Measurements from ENCODE around the gene PRKD2. TPM values are rescaled to one million over a fixed set of nuclear protein-coding genes. Genes with fewer than 3 reads are reported as not detected.
A peak's percentile ranks its signal among the peaks of the same experiment; 100 is the strongest.
"Not testable (repeated sequence)": the region's sequence is repeated elsewhere in the genome, so short reads cannot be mapped to it uniquely, and the experiment has no call there.

The PRKD2 gene
- total RNA-seq, 4 donors from 2014 or later = 40.1 to 201 (median 53.5) TPM

GRCh38 chr19:46715620-46715974, 1.3 kb downstream of the PRKD2 start:
- Histone ChIP-seq H3K4me1 (peaks cover 20 to 41% (median 32%) of the 10 kb centered on the region in 4 donors), H3K27ac (peak overlapping the region; percentile 95 to 96 (median 95)), H3K4me3 (peak overlapping the region; percentile 81 to 94 (median 92)), H3K9me3 (no peaks in the 10 kb centered on the region), H3K36me3 (peaks cover 0 to 5% (median 0%) of the 10 kb centered on the region in 4 donors), H3K27me3 (no peaks in the 10 kb centered on the region)
- DNase-seq = no peak
- in situ Hi-C loops (cut with MboI; ENCODE audit: low pct_ligation_motif_present in 1 of 4, low pct_unique_long_range_greater_than_20kb in 1 of 4, low sequenced_read_pairs in 3 of 4) (no loop called here), intact Hi-C loops (cut with DNase I; ENCODE audit: low total_unique reads) (no loop called here)
- TF ChIP-seq CTCF (IDR thresholded peaks at IDR 0.05) (no peak), POLR2AphosphoS5 (IDR thresholded peaks at IDR 0.05) (no peak), EP300 (IDR thresholded peaks at IDR 0.05; ENCODE audit: low read depth) (no peak), POLR2A (IDR thresholded peaks at IDR 0.05) (no peak)
- WGBS, 2 donors (ENCODE audit: low coverage in 1 of 2) = 13% methylated on average over 8 of the region's 8 CpGs; no CpG with 5 or more reads in 1 of the 2 donors

GRCh38 chr19:46714444-46715106, 2.3 kb downstream of the PRKD2 start:
- TF ChIP-seq CTCF (IDR thresholded peaks at IDR 0.05) (no peak), EP300 (IDR thresholded peaks at IDR 0.05; ENCODE audit: low read depth) (no peak)
- peaks cover 20 to 41% (median 32%) of the 10 kb centered on the region in 4 donors for H3K4me1 ChIP-seq
- in situ Hi-C loops (cut with MboI; ENCODE audit: low pct_ligation_motif_present in 1 of 4, low pct_unique_long_range_greater_than_20kb in 1 of 4, low sequenced_read_pairs in 3 of 4) (no loop called here), intact Hi-C loops (cut with DNase I; ENCODE audit: low total_unique reads) (no loop called here)
- H3K27me3 ChIP-seq = no peaks in the 10 kb centered on the region
- H3K9me3 ChIP-seq = no peaks in the 10 kb centered on the region
- no peak for DNase-seq
- H3K27ac ChIP-seq = peak overlapping the region; percentile 95 to 96 (median 95)
- peak overlapping the region; percentile 48 to 94 (median 87) for H3K4me3 ChIP-seq
- H3K36me3 ChIP-seq = peaks cover 0 to 8% (median 0%) of the 10 kb centered on the region in 4 donors
- WGBS, 2 donors (ENCODE audit: low coverage in 1 of 2) = 6 to 20% methylated on average over 1 to 9 of the region's 12 CpGs

- Histone ChIP-seq H3K36me3 (peaks cover 0 to 14% (median 0%) of the 10 kb centered on the region in 4 donors), H3K9me3 (no peaks in the 10 kb centered on the region), H3K27me3 (no peaks in the 10 kb centered on the region), H3K27ac (peak overlapping the region; percentile 95 to 96 (median 95)), H3K4me3 (peak overlapping the region; percentile 48 to 94 (median 87)), H3K4me1 (peaks cover 20 to 41% (median 31%) of the 10 kb centered on the region in 4 donors)
- intact Hi-C loops (cut with DNase I; ENCODE audit: low total_unique reads) (no loop called here), in situ Hi-C loops (cut with MboI; ENCODE audit: low pct_ligation_motif_present in 1 of 4, low pct_unique_long_range_greater_than_20kb in 1 of 4, low sequenced_read_pairs in 3 of 4) (no loop called here)
- DNase-seq = peak; percentile 95
- no peak for TF ChIP-seq CTCF (IDR thresholded peaks at IDR 0.05)
- no peak for TF ChIP-seq EP300 (IDR thresholded peaks at IDR 0.05; ENCODE audit: low read depth)
- peak; percentile 61 for TF ChIP-seq POLR2A (IDR thresholded peaks at IDR 0.05)
- peak; percentile 40 to 60 (median 46) for TF ChIP-seq POLR2AphosphoS5 (IDR thresholded peaks at IDR 0.05)
- 1% methylated on average over 31 of the region's 39 CpGs; no CpG with 5 or more reads in 1 of the 2 donors for WGBS, 2 donors (ENCODE audit: low coverage in 1 of 2)
Observed at GRCh38 chr19:46713781-46714443, 3.0 kb downstream of the PRKD2 start.

- Histone ChIP-seq H3K4me1 (peaks cover 15 to 34% (median 25%) of the 10 kb centered on the region in 4 donors), H3K36me3 (peaks cover 0 to 19% (median 0%) of the 10 kb centered on the region in 4 donors), H3K27ac (peak overlapping the region in 2 of 4 donors; percentile 95)
- DNase-seq; H3K9me3 ChIP-seq; H3K4me3 ChIP-seq; in situ Hi-C loops (cut with MboI; ENCODE audit: low pct_ligation_motif_present in 1 of 4, low pct_unique_long_range_greater_than_20kb in 1 of 4, low sequenced_read_pairs in 3 of 4); H3K27me3 ChIP-seq; intact Hi-C loops (cut with DNase I; ENCODE audit: low total_unique reads): not testable (repeated sequence)
- WGBS, 2 donors (ENCODE audit: low coverage in 1 of 2) = 84 to 86% methylated on average over 6 of the region's 6 CpGs
Observed at GRCh38 chr19:46712768-46713338, 4.1 kb downstream of the PRKD2 start.
